Endothelial cell of umbilical vein (primary cell): ENCODE data around the gene PSAP. TPM values are rescaled to one million over a fixed set of nuclear protein-coding genes. Genes with fewer than 3 reads are reported as not detected.

Experiments used
- BruUV-seq: library from RNA; stranded (reverse); fragments of 400-500 nt; replicated peaks from 2 replicates; lab custom pipeline; 2021; lab: Mats Ljungman, UMichigan
- CTCF ChIA-PET: fragments of 300-600, 350-600 bp; sonication (Branson Sonifier 250); formaldehyde crosslinking; loops from one replicate; lab custom pipeline; 2021; ENCODE audit warnings: antibody characterized with exemption, inconsistent platforms; lab: Charles Lee
- POLR2A ChIA-PET: fragments of 300-600, 350-600 bp; sonication (Branson Sonifier 250); formaldehyde crosslinking; loops from one replicate; lab custom pipeline; 2021; ENCODE audit warnings: antibody characterized with exemption, inconsistent platforms; lab: Charles Lee
- DNase-seq: peaks from one replicate; pipeline ENCODE4 v3.0.0-alpha.2; 2011; ENCODE audit warnings: low read depth, low spot score
- FAIRE-seq: peaks from 2 replicates; lab custom pipeline; 2011; peaks lifted over from hg19 to GRCh38; lab: Jason Lieb, UNC
- H2AFZ ChIP-seq: 2 replicates; pipeline ENCODE4 v1.6.0; 2012; ENCODE audit warnings: low read depth, low read length, control low read depth, inconsistent platforms
- H3K27ac ChIP-seq: 2 replicates; pipeline ENCODE4 v1.5.1; 2011; ENCODE audit warnings: low read depth, mild to moderate bottlenecking, control low read depth, low read length, moderate library complexity; ENCODE audit not compliant: insufficient read depth
- H3K27me3 ChIP-seq, 2 experiments: 2 replicates each; pipeline versions ENCODE4 v1.6.0 to v1.6.1; 2011; ENCODE audit warnings: low read length in 2 of 2, mixed read lengths in 1 of 2; ENCODE audit not compliant: control insufficient read depth in 2 of 2, insufficient read depth in 2 of 2
- H3K36me3 ChIP-seq, 2 experiments: 2 replicates in 1 of 2; 3 replicates in 1 of 2; pipeline ENCODE4 v1.5.1; 2011; ENCODE audit warnings: low read length in 2 of 2, mild to moderate bottlenecking in 1 of 2, moderate library complexity in 1 of 2; ENCODE audit not compliant: control insufficient read depth in 2 of 2, insufficient read depth in 2 of 2; ENCODE audit errors: extremely low read depth in 1 of 2
- H3K4me1 ChIP-seq: 3 replicates; pipeline ENCODE4 v1.5.1; 2011; ENCODE audit warnings: mild to moderate bottlenecking, low read length; ENCODE audit not compliant: control insufficient read depth, insufficient read depth; ENCODE audit errors: extremely low read depth
- H3K4me2 ChIP-seq: 2 replicates; pipeline ENCODE4 v1.6.1; 2011; ENCODE audit warnings: low read length, control low read depth, mixed read lengths; ENCODE audit not compliant: insufficient read depth
- H3K4me3 ChIP-seq, 3 experiments: fragments of 200-600 bp in 1 of 3; sonication (generic), shearing (Covaris generic) in 1 of 3; replicated peaks in 1 of 3; 2 replicates each; pipeline ENCODE4 v1.5.1; 2011 to 2016; ENCODE audit warnings: control low read depth in 3 of 3, low read length in 3 of 3, mild to moderate bottlenecking in 2 of 3, inconsistent platforms in 1 of 3, low read depth in 1 of 3, moderate library complexity in 1 of 3; ENCODE audit not compliant: insufficient read depth in 1 of 3
- H3K79me2 ChIP-seq: 2 replicates; pipeline ENCODE4 v1.6.0; 2012; ENCODE audit warnings: low read length, inconsistent platforms; ENCODE audit not compliant: control insufficient read depth, insufficient read depth
- H3K9ac ChIP-seq: replicated peaks from 2 replicates; pipeline ENCODE3; 2011; ENCODE audit warnings: low read length, control low read depth; ENCODE audit not compliant: insufficient read depth; ENCODE audit errors: extremely low read depth
- H3K9me1 ChIP-seq: replicated peaks from 3 replicates; pipeline ENCODE4 v1.6.0; 2011; ENCODE audit warnings: mild to moderate bottlenecking, low read length; ENCODE audit not compliant: control insufficient read depth, insufficient read depth; ENCODE audit errors: extremely low read depth
- H3K9me3 ChIP-seq: replicated peaks from 2 replicates; pipeline ENCODE4 v1.5.1; 2012; ENCODE audit warnings: low read length, inconsistent platforms; ENCODE audit not compliant: control insufficient read depth, insufficient read depth
- H4K20me1 ChIP-seq: replicated peaks from 2 replicates; pipeline ENCODE3; 2011; ENCODE audit warnings: mild to moderate bottlenecking, low read length; ENCODE audit not compliant: control insufficient read depth, insufficient read depth; ENCODE audit errors: extremely low read depth
- CTCF ChIP-seq, 2 donors: IDR thresholded peaks; 1 replicate in 1 of 2; 2 replicates in 1 of 2; pipeline ENCODE4 v1.5.1; 2011; ENCODE audit warnings: low read length in 2 of 2, mild to moderate bottlenecking in 2 of 2, moderate library complexity in 2 of 2, control low read depth in 1 of 2, inconsistent platforms in 1 of 2, low read depth in 1 of 2; ENCODE audit not compliant: insufficient read depth in 1 of 2; ENCODE audit errors: extremely low read depth in 1 of 2
- EZH2 ChIP-seq: IDR thresholded peaks from 2 replicates; pipeline ENCODE4 v1.6.1; 2012; ENCODE audit warnings: borderline replicate concordance, low read depth, mild to moderate bottlenecking, moderate library complexity, low read length, inconsistent platforms; ENCODE audit not compliant: severe bottlenecking
- FOS ChIP-seq: IDR thresholded peaks from 2 replicates; pipeline ENCODE4 v1.6.1; 2011; ENCODE audit warnings: mild to moderate bottlenecking, low read length, moderate library complexity, borderline replicate concordance; ENCODE audit not compliant: insufficient read depth
- GATA2 ChIP-seq: IDR thresholded peaks from 2 replicates; pipeline ENCODE4 v1.7.0; 2011; ENCODE audit warnings: low read depth, mild to moderate bottlenecking, moderate library complexity, mixed read lengths, low read length; ENCODE audit not compliant: insufficient read length, insufficient read depth
- JUN ChIP-seq: IDR thresholded peaks from 2 replicates; pipeline ENCODE4 v1.6.1; 2011; ENCODE audit warnings: borderline replicate concordance, low read depth; ENCODE audit not compliant: insufficient read length, insufficient read depth
- MYC ChIP-seq: IDR thresholded peaks from one replicate; pipeline ENCODE4 v1.6.1; 2011; ENCODE audit warnings: mild to moderate bottlenecking, low read depth, low read length
- POLR2A ChIP-seq: IDR thresholded peaks from 2 replicates; pipeline ENCODE4 v1.6.1; 2012; ENCODE audit warnings: low read depth, mild to moderate bottlenecking, control low read depth, low read length
- POLR2AphosphoS5 ChIP-seq: IDR thresholded peaks from 2 replicates; pipeline ENCODE4 v1.6.1; 2012; ENCODE audit warnings: low read depth, mild to moderate bottlenecking, control low read depth, low read length, moderate library complexity; ENCODE audit not compliant: insufficient read depth
- dilution Hi-C: fragments of 300-500 bp; cut with MboI; formaldehyde crosslinking; loops from one replicate; pipeline ENCODE4 v1.15.0; 2019; ENCODE audit warnings: low sequenced_read_pairs; ENCODE audit not compliant: extremely low pct_ligation_motif_present
- intact Hi-C: fragments of 100-400 bp; cut with micrococcal nuclease; formaldehyde crosslinking; loops from one replicate; pipeline ENCODE4 v1.10.0; 2022
- polyA plus RNA-seq, 4 experiments: library from polyadenylated mRNA; depleted of rRNA in 3 of 4; stranded (reverse) in 3 of 4; unstranded in 1 of 4; fragments of >200 nt; gene quantifications; 2 replicates each; pipeline versions ENCODE4 v1.2.1 to v1.2.3, GENCODE V29; 2011 to 2012; ENCODE audit warnings: missing spikeins in 1 of 4
- total RNA-seq: library from RNA; stranded (reverse); gene quantifications from 2 replicates; pipeline ENCODE4 v1.2.3, GENCODE V29; 2021
- TF ChIP-seq, protein P1 (sequence below): IDR thresholded peaks from 2 replicates; pipeline ENCODE4 v1.6.1; 2011; ENCODE audit not compliant: insufficient read depth, insufficient read length

Gene PSAP
- total and polyA plus RNA-seq, 2 donors (not counting 3 experiments of a cell fraction or from before 2014, with no cell fraction given): 644 to 1,476 TPM

GRCh38 chr10:71802715-71803488 is 48.1 kb downstream of the PSAP start:
- no peaks in the 10 kb centered on the region for H3K9me3 ChIP-seq
- peaks cover 0 to 2% of the 10 kb centered on the region in 2 experiments for H3K27me3 ChIP-seq
- DNase-seq (no peak), FAIRE-seq (no peak)
- BruUV-seq: no TSS peak
- ChIA-PET POLR2A (no interaction called here), CTCF (no interaction called here)
- no peaks in the 10 kb centered on the region for H3K36me3 ChIP-seq
- intact Hi-C loops: no loop called here
- no peak overlapping the region for H3K9ac ChIP-seq
- no peaks in the 10 kb centered on the region for H3K79me2 ChIP-seq
- dilution Hi-C loops: no loop called here
- no peak overlapping the region for H3K27ac ChIP-seq
- H3K4me2 ChIP-seq: no peak overlapping the region
- TF ChIP-seq MYC (no peak), POLR2AphosphoS5 (no peak), GATA2 (no peak), CTCF (IDR thresholded peaks at IDR 0.05; ENCODE audit: extremely low read depth in 1 of 2, insufficient read depth in 1 of 2, low read depth in 1 of 2, low read length in 2 of 2) (no peak), JUN (no peak), POLR2A (no peak), FOS (no peak), EZH2 (no peak)
- TF ChIP-seq, protein P1, sequence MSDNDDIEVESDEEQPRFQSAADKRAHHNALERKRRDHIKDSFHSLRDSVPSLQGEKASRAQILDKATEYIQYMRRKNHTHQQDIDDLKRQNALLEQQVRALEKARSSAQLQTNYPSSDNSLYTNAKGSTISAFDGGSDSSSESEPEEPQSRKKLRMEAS: no peak
- H3K9me1 ChIP-seq: no peaks in the 10 kb centered on the region
- H3K4me1 ChIP-seq: peaks cover under 1% of the 10 kb centered on the region
- H2AFZ ChIP-seq: no peak overlapping the region
- no peaks in the 10 kb centered on the region for H4K20me1 ChIP-seq
- H3K4me3 ChIP-seq: no peak overlapping the region
